PC-3 (cell line): ENCODE results near the gene SLC38A8. TPM values are rescaled to one million over a fixed set of nuclear protein-coding genes. Genes with fewer than 3 reads are reported as not detected.

ENCODE experiments used
- ATAC-seq: fragments of 200-7000 bp; cut with Tn5 transposase; 2 replicates; pipeline ENCODE4 v1.9.1; 2020; ENCODE audit warnings: mild to moderate bottlenecking, moderate library complexity
- BruUV-seq: library from RNA; stranded (reverse); fragments of 400-500 nt; replicated peaks from 2 replicates; lab custom pipeline; 2021; lab: Mats Ljungman, UMichigan
- CTCF ChIA-PET: fragments of 300-600 bp; sonication (Branson Sonifier 250); formaldehyde crosslinking; loops from one replicate; lab custom pipeline; 2022; ENCODE audit warnings: antibody characterized with exemption; lab: Charles Lee
- POLR2A ChIA-PET: fragments of 300-600 bp; sonication (Branson Sonifier 250); formaldehyde crosslinking; loops from one replicate; lab custom pipeline; 2022; ENCODE audit warnings: antibody characterized with exemption; ENCODE audit not compliant: unreplicated experiment; lab: Charles Lee
- DNase-seq: peaks from one replicate; pipeline ENCODE4 v3.0.0-alpha.2; 2015
- H2AFZ ChIP-seq: fragments of 300-600 bp; sonication (generic); 2 replicates; pipeline ENCODE4 v1.6.0; 2016; ENCODE audit warnings: antibody characterized with exemption, low read length
- H3F3A ChIP-seq: fragments of 300-600 bp; sonication (generic); one replicate; pipeline ENCODE4 v1.6.0; 2017; ENCODE audit warnings: antibody characterized with exemption, low read length, control low read depth, mild to moderate bottlenecking; ENCODE audit not compliant: unreplicated experiment
- H3K27ac ChIP-seq: fragments of 300-600 bp; sonication (generic); 2 replicates; pipeline ENCODE4 v1.5.1; 2016; ENCODE audit warnings: mild to moderate bottlenecking, low read length
- H3K27me3 ChIP-seq: fragments of 300-600 bp; sonication (generic); 2 replicates; pipeline ENCODE4 v1.6.1; 2016; ENCODE audit warnings: low read length, mixed read lengths
- H3K36me3 ChIP-seq: fragments of 300-600 bp; sonication (generic); 2 replicates; pipeline ENCODE4 v1.6.1; 2016; ENCODE audit warnings: low read depth, mixed run types, low read length, mixed read lengths
- H3K4me1 ChIP-seq: fragments of 300-600 bp; sonication (generic); 2 replicates; pipeline ENCODE4 v1.5.1; 2016; ENCODE audit warnings: low read length; ENCODE audit not compliant: insufficient read depth
- H3K4me2 ChIP-seq: fragments of 300-600 bp; sonication (generic); 2 replicates; pipeline ENCODE4 v1.6.0; 2016; ENCODE audit warnings: low read length
- H3K4me3 ChIP-seq: fragments of 300-600 bp; sonication (generic); 2 replicates; pipeline ENCODE4 v1.5.1; 2016; ENCODE audit warnings: mild to moderate bottlenecking, low read length, mixed read lengths
- H3K79me2 ChIP-seq: fragments of 300-600 bp; sonication (generic); 2 replicates; pipeline ENCODE4 v1.6.1; 2017; ENCODE audit warnings: low read length, mixed read lengths
- H3K9ac ChIP-seq: fragments of 300-600 bp; sonication (generic); 2 replicates; pipeline ENCODE4 v1.6.0; 2016; ENCODE audit warnings: mild to moderate bottlenecking, low read length
- H3K9me2 ChIP-seq: fragments of 300-600 bp; sonication (generic); replicated peaks from 2 replicates; pipeline ENCODE4 v1.6.1; 2016; ENCODE audit warnings: mixed run types, low read length, mixed read lengths
- H3K9me3 ChIP-seq: fragments of 300-600 bp; sonication (generic); 2 replicates; pipeline ENCODE4 v1.6.1; 2016; ENCODE audit warnings: low read length, mixed read lengths
- H4K20me1 ChIP-seq: fragments of 300-600 bp; sonication (generic); 2 replicates; pipeline ENCODE4 v1.6.1; 2016; ENCODE audit warnings: low read length, mixed read lengths
- CTCF ChIP-seq: fragments of 300-600 bp; sonication (generic); conservative IDR thresholded peaks from 2 replicates; pipeline ENCODE4 v1.5.1; 2017; ENCODE audit warnings: antibody characterized with exemption, low read depth, mild to moderate bottlenecking, low read length
- EZH2 ChIP-seq: fragments of 300-600 bp; sonication (generic); IDR thresholded peaks from one replicate; pipeline ENCODE4 v1.6.1; 2017; ENCODE audit warnings: antibody characterized with exemption, mild to moderate bottlenecking, low read length; ENCODE audit not compliant: unreplicated experiment
- EZH2phosphoT487 ChIP-seq: fragments of 300-600 bp; sonication (generic); IDR thresholded peaks from 2 replicates; pipeline ENCODE4 v1.6.1; 2018; ENCODE audit warnings: mild to moderate bottlenecking, antibody characterized with exemption, low read length, borderline replicate concordance
- intact Hi-C: fragments of 100-400 bp; cut with micrococcal nuclease; formaldehyde crosslinking; loops from 2 replicates; pipeline ENCODE4 v1.9.0; 2023
- total RNA-seq: library from RNA; depleted of rRNA; stranded (reverse); fragments of >200 nt; gene quantifications from 2 replicates; pipeline ENCODE4 v1.2.3, GENCODE V29; 2014

SLC38A8 gene
- total RNA-seq, 1 experiment from 2014 or later: not detected

- intact Hi-C loops: no loop called here
Observed at GRCh38 chr16:83966153-83966696, 76.4 kb downstream of the SLC38A8 start.

GRCh38 chr16:83965444-83966152 is 77.0 kb downstream of the SLC38A8 start:
- Histone ChIP-seq H3K4me2 (no peak overlapping the region), H3K27ac (no peak overlapping the region), H3F3A (no peaks in the 10 kb centered on the region), H3K79me2 (no peaks in the 10 kb centered on the region), H3K9me3 (no peaks in the 10 kb centered on the region), H3K4me1 (no peaks in the 10 kb centered on the region), H4K20me1 (no peaks in the 10 kb centered on the region), H3K9ac (no peak overlapping the region), H2AFZ (no peak overlapping the region), H3K9me2 (no peaks in the 10 kb centered on the region), H3K27me3 (no peaks in the 10 kb centered on the region), H3K4me3 (no peak overlapping the region), H3K36me3 (no peaks in the 10 kb centered on the region)
- ATAC-seq (no peak), DNase-seq (no peak)
- intact Hi-C loops: no loop called here
- CTCF ChIA-PET: no interaction called here
- TF ChIP-seq CTCF: no peak
- no peak for TF ChIP-seq EZH2phosphoT487
- no peak for TF ChIP-seq EZH2
- no TSS peak for BruUV-seq
- POLR2A ChIA-PET: no interaction called here

More at GRCh38 chr16:83966153-83966696, 76.4 kb downstream of the SLC38A8 start:
- Histone ChIP-seq H3K79me2 (no peaks in the 10 kb centered on the region), H3K36me3 (no peaks in the 10 kb centered on the region), H3K4me3 (no peak overlapping the region), H4K20me1 (no peaks in the 10 kb centered on the region), H3K4me1 (no peaks in the 10 kb centered on the region), H3K9me3 (no peaks in the 10 kb centered on the region), H3K9me2 (no peaks in the 10 kb centered on the region), H3K27ac (no peak overlapping the region), H3K9ac (no peak overlapping the region), H2AFZ (no peak overlapping the region), H3F3A (no peaks in the 10 kb centered on the region), H3K4me2 (no peak overlapping the region), H3K27me3 (no peaks in the 10 kb centered on the region)
- CTCF ChIA-PET: no interaction called here
- ATAC-seq: no peak
- no TSS peak for BruUV-seq
- POLR2A ChIA-PET: no interaction called here
- no peak for DNase-seq
- no peak for TF ChIP-seq EZH2
- no peak for TF ChIP-seq CTCF
- TF ChIP-seq EZH2phosphoT487: no peak
